Activated T-cell treated with anti-CD3 and anti-CD28 coated beads, Interleukin-2, amount 50 U/mL, for 1 hour (primary cell): ENCODE data around the gene ZNF668.

ENCODE experiments used
- DNase-seq: peaks from one replicate; pipeline ENCODE4 v3.0.0-alpha.2; 2020

Gene ZNF668

GRCh38 chr16:31080756-31081419 is 6.8 kb upstream of the ZNF668 start:
- no peak for DNase-seq

GRCh38 chr16:31080035-31080629 is 6.1 kb upstream of the ZNF668 start:
- DNase-seq, result no peak

- no peak for DNase-seq
These were observed 5.4 kb upstream of the ZNF668 start for GRCh38 chr16:31079342-31079944.

- DNase-seq, result no peak
These were observed 4.7 kb upstream of the ZNF668 start for GRCh38 chr16:31078597-31079341.

GRCh38 chr16:31077592-31078396 is 3.8 kb upstream of the ZNF668 start:
- no peak for DNase-seq

- DNase-seq, result no peak
These were observed 3.0 kb upstream of the ZNF668 start for GRCh38 chr16:31077024-31077423.

- no peak for DNase-seq
These were observed 2.3 kb upstream of the ZNF668 start for GRCh38 chr16:31076319-31076718.

GRCh38 chr16:31074814-31075183 is 759 bp upstream of the ZNF668 start:
- DNase-seq, result no peak

- peak; percentile 85 for DNase-seq
These were observed 684 bp downstream of the ZNF668 start for GRCh38 chr16:31073142-31073969.

- no peak for DNase-seq
These were observed 1.4 kb downstream of the ZNF668 start for GRCh38 chr16:31072540-31073141.

GRCh38 chr16:31071861-31072260 is 2.2 kb downstream of the ZNF668 start:
- no peak for DNase-seq

- DNase-seq, result no peak
These were observed 6.7 kb downstream of the ZNF668 start for GRCh38 chr16:31067342-31067741.

GRCh38 chr16:31064882-31065461 is 9.1 kb downstream of the ZNF668 start:
- DNase-seq, result no peak

GRCh38 chr16:31063843-31064611 is 10.0 kb downstream of the ZNF668 start:
- DNase-seq, result peak; percentile 33

- no peak for DNase-seq
These were observed 10.6 kb downstream of the ZNF668 start for GRCh38 chr16:31063495-31063842.

GRCh38 chr16:31061813-31062440 is 12.1 kb downstream of the ZNF668 start:
- DNase-seq, result no peak

- no peak for DNase-seq
These were observed 12.8 kb downstream of the ZNF668 start for GRCh38 chr16:31061126-31061812.

GRCh38 chr16:31055613-31056012 is 18.4 kb downstream of the ZNF668 start:
- DNase-seq, result no peak

- no peak for DNase-seq
These were observed 21.9 kb downstream of the ZNF668 start for GRCh38 chr16:31052114-31052513.
